Stimulated activated CD4-positive, alpha-beta T cell treated with anti-CD3 and anti-CD28 coated beads, Interleukin-1b, Interleukin-23, amount 100 ng/mL, for 1 hour (primary cell): Measurements from ENCODE around the gene OSBPL10.
"Not testable (repeated sequence)": the region's sequence is repeated elsewhere in the genome, so short reads cannot be mapped to it uniquely, and the experiment has no call there.

Experiments
- DNase-seq, 2 donors: peaks; one replicate each; pipeline ENCODE4 v3.0.0-alpha.2; 2020; ENCODE audit warnings: low read depth in 2 of 2

Gene OSBPL10

DNA sequence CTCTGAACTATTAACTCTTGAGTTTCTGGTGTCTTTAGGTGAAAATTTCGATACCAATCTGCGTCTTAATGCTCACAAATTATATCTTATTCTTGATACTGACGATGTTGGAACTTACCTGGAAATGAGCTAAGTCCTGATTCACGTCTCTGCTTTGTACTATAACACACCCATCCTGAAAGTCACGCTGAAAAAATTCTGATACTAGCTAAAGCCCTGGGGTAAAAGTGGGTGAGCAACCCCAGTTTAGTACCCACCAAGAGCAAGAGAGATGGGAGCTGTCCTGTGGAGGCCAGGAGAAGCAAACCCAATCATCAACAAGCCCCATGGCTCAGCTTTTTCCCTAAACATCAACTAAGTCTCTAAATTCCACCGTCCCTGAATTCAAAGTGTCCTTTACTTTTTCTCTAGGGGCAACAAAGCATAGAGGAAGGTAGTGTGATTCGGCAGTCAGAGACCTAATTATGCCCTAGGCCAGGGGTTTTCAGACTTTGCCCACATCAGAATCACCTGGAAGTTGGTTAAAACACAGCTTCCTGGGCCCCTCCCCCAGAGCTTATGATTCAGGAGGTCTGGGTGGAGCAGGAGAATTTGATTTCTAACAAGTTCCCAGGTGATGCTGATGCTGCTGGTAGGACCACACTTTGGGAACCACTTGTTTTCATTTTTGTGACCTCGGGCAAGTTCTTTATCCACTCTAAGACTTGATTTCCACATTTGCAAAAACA is 90.2 kb downstream of the OSBPL10 start:
- no peak for DNase-seq

DNA sequence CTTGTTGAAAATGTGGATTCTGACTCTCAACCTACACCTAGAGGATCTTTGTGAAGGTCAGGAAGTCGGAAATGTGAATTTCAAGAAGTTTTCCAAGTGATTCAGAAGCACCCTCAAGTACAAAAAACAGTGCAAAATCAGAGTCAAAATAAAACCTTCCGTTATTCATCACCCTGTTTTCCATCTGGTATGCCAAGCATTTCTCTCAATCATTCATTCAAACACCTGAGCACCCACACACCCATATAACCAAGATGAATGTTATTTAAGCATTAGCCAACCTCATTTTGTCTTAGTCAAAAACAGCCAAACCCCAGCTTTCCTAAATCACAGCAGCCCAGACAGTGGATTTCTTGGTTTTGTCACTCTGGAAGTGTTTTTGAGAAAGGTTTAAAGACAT is 91.1 kb downstream of the OSBPL10 start:
- DNase-seq, result no peak

DNA sequence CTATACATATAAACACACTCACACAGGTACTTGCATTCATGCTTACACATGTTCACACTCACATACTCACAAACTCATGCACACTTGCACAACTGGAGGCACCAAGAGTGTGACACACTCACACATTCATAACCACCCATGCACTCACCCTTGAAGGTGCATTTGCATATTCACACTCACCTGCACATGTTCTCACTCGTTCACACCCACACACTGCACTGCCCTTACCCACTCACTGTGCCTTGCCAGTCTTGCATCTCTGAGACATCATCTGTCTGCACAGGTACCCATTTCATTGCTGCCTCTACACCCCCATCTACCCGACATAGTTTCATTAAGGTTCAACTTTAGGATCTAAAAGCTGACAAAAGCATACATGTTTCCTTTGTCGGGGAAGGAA is 95.8 kb downstream of the OSBPL10 start:
- no peak for DNase-seq

DNA sequence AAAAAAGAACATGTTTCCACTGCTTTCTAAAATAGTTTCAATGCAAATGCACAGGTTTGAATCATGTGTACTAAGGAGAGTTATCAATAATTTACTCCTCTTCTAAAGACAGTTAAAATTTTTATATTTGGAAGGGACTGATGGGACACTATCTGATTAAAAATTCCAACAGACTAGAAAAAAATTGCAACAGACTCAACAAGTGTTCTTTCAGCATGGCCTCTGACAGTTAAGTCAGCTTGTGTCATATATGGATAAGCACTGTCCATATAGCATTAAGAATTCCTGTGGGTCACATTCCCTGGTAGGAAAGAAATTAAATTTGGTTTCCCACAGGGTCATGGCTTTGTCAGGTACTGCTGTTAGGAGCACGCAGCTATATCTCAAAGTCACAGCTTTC is 96.8 kb downstream of the OSBPL10 start:
- DNase-seq, result no peak

DNA sequence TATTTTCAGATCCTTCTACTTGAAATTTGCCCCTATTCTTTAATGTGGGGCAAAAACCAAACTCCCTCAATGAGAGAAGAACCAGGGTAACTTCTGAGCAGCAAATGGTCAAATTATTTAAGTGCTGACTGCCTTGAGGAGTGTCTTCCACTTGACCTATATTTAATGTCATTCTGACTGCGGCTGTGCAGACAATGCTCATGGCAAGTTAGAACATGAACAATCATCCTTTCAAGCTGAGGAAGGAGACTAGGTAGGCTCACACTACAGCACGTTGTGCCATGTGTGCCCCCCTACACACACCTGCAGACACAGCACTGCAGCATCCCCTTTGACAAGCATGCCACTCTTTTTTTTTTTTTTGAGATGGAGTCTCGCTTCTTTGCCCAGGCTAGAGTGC is 98.2 kb downstream of the OSBPL10 start:
- no peak for DNase-seq

DNA sequence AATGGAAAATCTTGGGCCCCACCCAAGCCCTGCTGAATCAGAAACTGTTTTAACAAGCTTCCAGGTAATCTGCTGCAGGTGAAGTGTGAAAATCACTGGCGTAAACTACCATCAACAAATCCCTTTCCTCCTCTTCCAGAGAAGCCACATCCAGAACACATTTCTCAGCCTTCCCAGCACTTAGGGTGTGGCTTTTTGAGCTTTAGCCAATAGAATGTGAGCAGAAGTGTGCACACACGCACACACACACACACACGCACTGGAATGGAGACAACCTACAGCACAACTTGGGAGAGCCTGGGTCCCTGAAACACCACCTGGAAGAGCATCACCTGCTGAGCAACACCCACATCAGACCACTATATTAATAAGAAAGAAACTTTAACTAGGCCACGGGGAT is 98.6 kb downstream of the OSBPL10 start:
- no peak for DNase-seq

DNA sequence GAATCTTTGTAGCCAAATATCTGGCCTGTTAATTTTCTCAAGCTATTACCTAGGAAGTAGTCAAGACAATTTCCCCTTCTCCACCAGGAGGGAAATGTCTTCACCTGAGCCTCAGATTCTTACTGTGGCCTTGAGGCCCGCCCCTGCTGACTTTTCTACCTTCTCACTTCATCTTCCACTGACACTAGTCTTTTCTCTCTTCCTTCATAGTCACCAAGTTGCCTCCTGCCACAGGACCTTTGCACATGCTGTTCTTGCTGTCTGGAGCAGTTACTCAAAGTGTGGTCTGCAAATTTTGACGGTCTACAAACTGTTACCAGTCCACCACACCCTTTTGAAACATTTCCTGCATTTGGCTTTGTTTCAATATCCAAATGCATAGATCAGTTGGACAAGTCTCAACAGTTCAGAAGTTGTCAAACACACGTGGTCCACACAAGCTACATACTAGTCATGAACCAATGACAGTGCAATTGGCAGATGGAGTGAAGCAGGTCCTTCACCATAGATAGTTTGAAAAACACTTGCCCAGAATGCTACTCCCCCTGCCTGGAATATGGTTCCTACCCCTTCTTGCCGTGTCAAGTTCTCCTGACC is 100.5 kb downstream of the OSBPL10 start:
- no peak for DNase-seq

DNA sequence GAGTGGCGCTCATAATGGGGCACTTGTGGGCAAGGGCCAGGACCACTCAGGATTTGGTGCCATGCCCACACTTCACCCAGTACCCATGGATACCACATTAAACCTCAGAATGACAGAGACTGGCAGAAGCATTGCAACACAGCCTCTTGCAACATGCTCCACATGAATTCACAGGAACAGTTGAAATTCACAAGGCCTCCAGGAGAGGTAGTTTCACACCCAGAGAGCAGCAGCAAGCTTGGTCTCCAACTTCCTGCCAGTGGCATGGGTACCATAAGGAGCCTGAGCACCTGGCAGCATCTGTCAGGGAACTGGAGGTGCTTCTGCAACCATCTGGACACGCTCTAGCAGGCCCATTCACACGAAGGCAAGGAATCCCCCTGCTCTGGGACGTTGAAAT is 101.0 kb downstream of the OSBPL10 start:
- no peak for DNase-seq

DNA sequence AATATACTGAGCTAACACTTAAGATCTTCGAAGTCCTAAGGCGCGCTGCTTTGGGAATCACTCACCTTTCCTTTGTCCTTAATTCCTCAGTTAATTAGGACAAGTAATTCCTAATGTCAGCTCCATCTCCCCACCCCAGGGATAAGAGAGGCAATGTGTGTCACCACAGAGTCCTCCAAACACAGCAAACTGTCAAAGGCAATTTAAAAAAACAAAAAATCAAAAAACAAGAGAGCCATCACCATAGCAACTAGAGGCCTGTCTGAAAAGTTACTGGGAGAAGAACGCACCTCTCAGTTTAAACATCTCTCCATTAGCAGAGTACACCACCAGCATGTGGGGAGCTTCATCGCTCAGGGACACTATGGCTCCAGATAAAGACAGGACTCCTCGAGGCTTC is 101.7 kb downstream of the OSBPL10 start:
- DNase-seq, result no peak

DNA sequence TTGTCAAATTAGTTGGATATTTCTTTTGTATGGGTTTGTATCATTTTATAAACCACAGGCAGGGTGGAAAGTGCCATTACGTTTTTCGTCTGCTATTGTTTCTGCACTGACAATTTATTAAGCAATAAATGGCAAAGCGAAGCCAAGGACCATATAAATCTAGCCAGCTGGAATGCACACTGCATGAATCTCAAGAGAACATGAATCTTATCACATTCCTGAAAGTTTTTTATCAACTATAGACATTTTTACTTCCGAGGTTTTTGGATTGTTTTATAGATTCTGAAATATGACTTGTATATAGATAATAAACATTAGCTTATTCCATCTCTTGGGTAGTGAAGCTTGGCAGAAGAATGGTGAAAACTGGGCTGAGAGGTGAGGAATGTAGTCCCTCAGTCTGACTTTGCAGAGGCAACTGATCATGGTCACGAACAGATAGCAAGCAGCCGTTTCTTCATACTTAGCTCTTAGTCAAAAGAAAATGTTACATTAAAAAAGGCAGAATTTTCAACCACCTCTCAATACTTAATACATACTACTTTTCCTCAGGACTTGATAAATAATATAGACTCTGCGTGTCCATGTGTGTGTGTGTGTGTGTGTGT is 102.7 kb downstream of the OSBPL10 start:
- no peak for DNase-seq

DNA sequence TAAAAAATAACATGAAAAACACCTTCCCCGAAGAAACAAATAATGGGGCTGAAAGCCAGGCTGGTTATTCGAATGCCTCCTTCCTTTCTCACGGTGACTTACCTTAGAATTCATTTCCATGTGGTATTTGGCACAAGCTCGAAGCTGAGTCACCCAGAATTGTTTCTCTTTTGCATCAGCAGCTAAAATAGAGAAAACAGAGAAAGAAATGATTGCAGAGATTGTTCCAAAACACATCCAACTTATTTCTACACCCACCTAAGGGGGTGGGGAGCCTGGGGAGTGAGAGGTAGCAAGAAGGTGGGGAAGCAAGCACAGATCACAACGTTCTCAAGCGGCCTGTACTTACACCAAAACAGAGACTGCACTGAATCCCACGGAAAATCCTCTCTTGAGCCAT is 104.7 kb downstream of the OSBPL10 start:
- DNase-seq, result no peak

DNA sequence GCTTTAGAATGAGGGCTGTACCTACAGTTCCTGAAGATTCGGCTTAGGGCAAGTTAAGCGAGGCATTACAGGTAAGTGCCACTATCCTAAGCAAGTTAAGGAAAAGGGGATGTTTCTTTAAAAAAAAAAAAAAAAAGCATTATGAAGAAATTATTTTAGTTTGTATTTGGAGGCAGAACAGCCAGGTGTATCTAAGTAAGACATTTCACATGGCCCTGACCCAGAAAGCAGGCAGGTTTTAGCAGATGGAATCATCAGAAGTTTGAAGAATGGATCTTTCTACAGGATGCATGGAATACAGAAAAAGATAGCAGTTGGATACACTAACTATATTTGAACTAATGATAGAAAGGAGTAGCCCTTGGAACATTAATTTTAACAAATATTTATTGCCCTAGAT is 105.6 kb downstream of the OSBPL10 start:
- no peak for DNase-seq

DNA sequence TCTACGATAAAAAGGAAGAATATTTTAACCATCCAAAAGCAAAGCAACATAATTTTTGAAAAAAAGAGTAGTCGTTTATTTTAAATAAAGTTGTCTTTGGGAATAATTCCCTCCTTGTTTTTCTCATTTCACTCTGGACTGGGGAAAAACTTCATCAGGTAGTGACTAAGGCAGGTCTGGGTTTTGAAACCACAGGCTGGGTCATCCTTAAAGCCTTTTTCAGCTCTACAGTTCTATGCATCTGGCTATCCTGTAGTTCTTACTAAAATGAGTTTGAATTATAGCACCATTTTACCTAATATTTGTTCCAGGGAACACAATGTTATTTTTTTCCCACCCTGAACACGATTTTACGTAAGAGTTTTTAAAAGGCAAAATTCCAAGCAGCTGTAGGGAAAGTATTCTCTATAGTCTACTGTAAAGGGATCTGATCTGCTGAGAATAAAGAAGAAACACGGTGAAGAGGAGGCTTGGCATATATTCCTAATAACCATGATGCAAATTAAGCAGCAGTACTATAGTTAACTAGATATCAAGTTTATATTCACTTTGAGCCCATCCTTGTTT is 107.7 kb downstream of the OSBPL10 start:
- DNase-seq, result no peak

DNA sequence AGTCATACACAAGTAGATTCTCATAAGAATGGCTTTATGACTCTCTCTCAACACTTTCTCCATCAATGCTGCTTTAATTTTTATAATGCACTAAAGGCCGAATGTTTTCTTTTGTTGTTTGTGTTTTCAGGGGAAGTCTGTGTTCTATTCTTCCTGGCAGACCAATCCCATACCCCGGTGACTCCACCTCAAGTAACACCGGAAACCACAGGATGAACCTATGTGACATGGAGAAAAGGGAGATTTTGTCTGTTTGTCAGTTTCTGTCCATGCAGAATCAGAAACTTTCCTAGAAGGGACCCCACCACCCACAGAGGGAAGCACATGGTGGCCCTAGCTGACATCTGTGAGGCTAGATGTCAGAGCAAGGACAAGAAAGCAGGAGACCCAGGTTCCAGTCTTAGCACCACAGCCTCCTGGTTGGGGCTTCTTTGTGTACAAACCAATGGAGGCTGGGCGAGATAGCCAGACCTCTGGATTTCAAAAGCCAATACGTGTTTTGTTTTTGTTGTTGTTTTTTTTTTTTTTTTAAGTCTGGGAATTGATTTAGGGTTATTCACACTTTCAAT is 109.0 kb downstream of the OSBPL10 start:
- DNase-seq, result no peak

DNA sequence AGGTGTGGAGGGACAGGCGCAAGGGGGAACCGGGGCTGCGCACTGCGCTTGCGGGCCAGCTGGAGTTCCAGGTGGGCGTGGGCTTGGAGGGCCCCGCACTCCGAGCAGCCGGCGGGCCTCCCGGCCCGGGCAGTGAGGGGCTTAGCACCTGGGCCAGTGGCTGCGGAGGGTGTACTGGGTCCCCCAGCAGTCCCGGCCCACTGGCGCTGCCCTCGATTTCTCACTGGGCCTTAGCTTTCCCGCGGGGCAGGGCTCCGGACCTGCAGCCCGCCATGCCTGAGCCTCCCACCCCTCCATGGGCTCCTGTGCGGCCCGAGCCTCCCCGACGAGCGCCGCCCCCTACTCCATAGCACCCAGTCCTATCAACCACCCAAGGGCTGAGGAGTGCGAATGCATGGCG is 111.0 kb downstream of the OSBPL10 start:
- DNase-seq, result not testable (repeated sequence)

DNA sequence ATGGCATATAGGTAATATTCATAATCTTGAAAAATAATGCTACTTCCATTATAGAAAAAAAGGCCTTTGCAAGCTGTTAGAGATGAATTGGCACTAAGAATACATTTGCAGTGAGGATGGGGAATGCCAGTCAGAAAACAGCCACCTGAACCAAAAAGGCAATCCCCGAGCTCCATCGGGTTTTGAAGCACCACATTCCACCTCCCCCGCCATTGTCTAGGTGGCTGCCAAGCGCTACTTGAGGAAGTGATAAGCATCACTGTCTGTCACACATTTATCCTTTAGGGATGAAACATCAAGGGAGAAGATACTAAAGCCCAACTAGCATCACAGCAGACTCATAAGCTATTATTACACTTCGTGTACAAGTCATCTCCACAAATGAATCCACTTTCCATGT is 112.8 kb downstream of the OSBPL10 start:
- DNase-seq, result no peak

DNA sequence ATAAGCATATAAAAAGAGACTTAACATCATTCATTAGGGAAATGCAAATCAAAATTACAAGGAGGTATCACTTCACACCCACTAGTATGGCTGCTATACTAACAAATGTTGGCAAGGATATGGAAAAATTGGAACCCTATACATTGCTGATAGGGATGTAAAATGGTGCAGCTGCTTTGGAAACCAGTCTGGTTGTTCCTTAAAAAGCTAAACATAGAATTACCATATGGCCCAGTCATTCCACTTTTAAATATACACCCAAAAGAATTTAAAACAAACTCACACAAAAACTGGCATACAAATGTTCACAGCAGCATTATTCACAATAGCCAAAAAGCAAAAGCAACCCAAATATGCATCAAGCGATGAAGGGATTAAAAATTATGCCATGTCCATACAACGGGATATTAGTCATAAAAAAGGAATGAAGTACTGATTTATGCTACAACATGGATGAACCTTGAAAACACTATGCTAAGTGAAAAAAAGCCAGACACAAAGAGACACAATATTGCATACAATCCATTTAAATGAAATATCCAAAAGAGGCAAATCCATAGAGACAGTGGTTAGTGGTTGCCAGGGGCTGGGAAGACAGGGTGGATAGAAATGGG is 118.3 kb downstream of the OSBPL10 start:
- DNase-seq, result no peak

DNA sequence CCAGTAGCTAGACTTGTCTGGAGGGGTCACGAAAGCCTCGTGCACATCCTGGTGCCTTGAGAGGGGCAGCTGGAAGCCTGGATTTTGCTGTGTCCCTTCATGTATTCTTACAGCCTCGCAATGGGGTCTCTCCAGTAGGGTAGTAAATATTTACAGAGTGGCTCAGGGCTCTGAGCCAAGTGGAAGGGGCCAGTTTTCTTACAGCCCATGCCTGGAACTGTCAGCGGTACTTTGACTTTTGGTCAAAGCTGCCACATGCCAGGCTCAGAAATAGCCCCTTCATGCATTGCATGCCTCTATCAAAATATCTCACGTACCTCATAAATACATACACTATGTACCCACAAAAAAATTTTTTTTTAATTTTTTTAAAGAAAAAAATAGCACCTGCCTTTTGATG is 119.2 kb downstream of the OSBPL10 start:
- DNase-seq, result no peak

DNA sequence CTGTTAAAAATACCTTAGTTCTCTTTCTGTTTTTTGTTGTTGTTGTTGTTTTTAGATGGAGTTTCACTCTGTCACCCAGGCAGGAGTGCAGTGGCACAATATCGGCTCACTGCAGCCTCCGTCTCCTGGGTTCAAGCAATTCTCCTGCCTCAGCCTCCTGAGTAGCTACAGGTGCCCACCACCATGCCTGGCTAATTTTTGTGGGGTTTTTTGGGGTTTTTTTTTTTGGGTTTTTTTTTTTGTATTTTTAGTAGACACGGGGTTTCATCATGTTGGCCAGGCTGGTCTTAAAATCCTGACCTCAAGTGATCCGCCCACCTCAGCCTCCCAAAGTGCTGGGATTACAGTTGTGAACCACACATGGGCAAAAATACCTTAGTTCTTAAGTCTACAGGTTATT is 120.4 kb downstream of the OSBPL10 start:
- DNase-seq, result not testable (repeated sequence)

DNA sequence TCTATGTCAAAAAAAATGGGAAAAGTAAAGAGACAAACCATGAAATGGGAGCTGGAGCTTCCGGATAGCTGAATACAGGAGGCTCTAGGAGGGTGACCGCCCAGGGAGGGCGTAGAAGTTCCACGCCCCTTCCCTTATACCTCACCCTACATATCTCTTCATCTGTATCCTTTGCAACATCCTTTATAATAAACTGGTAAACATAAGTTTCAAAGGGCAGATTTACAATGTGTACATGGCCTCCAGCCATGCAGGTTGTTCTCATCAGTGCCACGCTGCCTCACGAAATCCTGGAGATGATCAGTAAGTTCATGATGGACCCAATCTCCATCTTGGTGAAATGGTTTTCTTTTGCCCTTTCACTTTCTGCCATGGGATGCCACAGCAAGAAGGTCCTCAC is 121.8 kb downstream of the OSBPL10 start:
- DNase-seq, result no peak

DNA sequence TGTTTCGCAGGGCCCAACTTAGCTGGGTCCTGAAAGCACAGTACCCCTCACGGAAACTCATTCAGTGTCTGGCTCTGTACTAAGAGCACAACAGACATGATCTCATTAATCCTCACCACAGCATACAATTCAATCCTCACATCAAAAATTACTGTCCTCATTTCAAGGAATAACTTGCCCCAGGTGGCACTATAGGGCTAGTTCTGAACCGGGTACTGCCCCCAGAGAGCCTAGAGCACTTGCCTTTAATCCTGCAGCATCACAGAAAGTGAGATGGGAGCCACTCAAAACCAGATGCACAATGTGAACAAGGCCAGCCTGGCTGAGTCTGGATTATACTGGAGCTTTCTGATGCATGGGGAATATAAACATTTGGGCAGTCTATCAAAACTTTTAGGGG is 122.6 kb downstream of the OSBPL10 start:
- DNase-seq, result no peak

DNA sequence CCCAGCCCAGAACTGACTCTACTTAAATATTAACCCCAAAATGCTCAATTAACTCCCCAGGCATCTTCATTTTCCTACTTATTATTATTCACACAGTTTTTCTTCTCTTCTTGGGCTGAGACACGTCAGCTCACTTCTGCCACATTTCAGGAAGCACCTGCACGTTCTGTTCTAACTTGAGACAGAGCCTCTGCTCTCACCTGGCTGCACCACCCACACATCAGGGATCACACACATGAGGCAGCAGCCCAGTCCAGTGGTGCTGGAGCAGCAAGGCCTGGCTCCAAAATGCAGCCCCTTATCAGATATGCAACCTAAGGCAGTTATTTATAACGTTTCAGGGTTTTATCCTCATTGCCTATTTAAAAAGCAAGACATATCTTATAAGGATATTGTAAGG is 127.5 kb downstream of the OSBPL10 start:
- no peak for DNase-seq
